ENCODE results near the gene LHFPL4. TPM values are rescaled to one million over a fixed set of nuclear protein-coding genes. Genes with fewer than 3 reads are reported as not detected.
A peak's percentile ranks its signal among the peaks of the same experiment; 100 is the strongest.

The LHFPL4 gene
- total RNA-seq, 1 donor from 2014 or later: not detected

- DNase-seq (ENCODE audit: low read depth): no peak
Measured at GRCh38 chr3:9476935-9477334, 76.7 kb downstream of the LHFPL4 start.

- no peak for DNase-seq (ENCODE audit: low read depth)
Measured at GRCh38 chr3:9474482-9474881, 79.1 kb downstream of the LHFPL4 start.

GRCh38 chr3:9473496-9474065 is 80.0 kb downstream of the LHFPL4 start:
- peak; percentile 14 for DNase-seq (ENCODE audit: low read depth)

- DNase-seq (ENCODE audit: low read depth): no peak
Measured at GRCh38 chr3:9469986-9470385, 83.6 kb downstream of the LHFPL4 start.

GRCh38 chr3:9468460-9468859 is 85.2 kb downstream of the LHFPL4 start:
- DNase-seq (ENCODE audit: low read depth): no peak

GRCh38 chr3:9467451-9467850 is 86.2 kb downstream of the LHFPL4 start:
- no peak for DNase-seq (ENCODE audit: low read depth)

- DNase-seq (ENCODE audit: low read depth): no peak
Measured at GRCh38 chr3:9455596-9456131, 98.0 kb downstream of the LHFPL4 start.

- no peak for DNase-seq (ENCODE audit: low read depth)
Measured at GRCh38 chr3:9452417-9452816, 101.2 kb downstream of the LHFPL4 start.

GRCh38 chr3:9450991-9451390 is 102.6 kb downstream of the LHFPL4 start:
- DNase-seq (ENCODE audit: low read depth): no peak

GRCh38 chr3:9450126-9450525 is 103.5 kb downstream of the LHFPL4 start:
- DNase-seq (ENCODE audit: low read depth): no peak

GRCh38 chr3:9448643-9449042 is 105.0 kb downstream of the LHFPL4 start:
- DNase-seq (ENCODE audit: low read depth): no peak

Other genes with a start within 250 kb of the LHFPL4 start
- gene THUMPD3, start 190.8 kb downstream of the LHFPL4 start, total RNA-seq: 46.9 and 53.2 TPM in 2 replicates
- 83.2 and 98.4 TPM in 2 replicates for gene SETD5, start 156.2 kb downstream of the LHFPL4 start, total RNA-seq
- gene MTMR14, start 95.7 kb upstream of the LHFPL4 start, total RNA-seq: 21.2 and 23.6 TPM in 2 replicates
- gene CPNE9, start 150.0 kb upstream of the LHFPL4 start, total RNA-seq: not detected in 2 replicates
- 12.7 and 13.4 TPM in 2 replicates for gene BRPF1, start 177.9 kb upstream of the LHFPL4 start, total RNA-seq
- gene OGG1, start 196.1 kb upstream of the LHFPL4 start, total RNA-seq: 18.6 and 31.1 TPM in 2 replicates
- gene CAMK1, start 216.1 kb upstream of the LHFPL4 start, total RNA-seq: 7.2 TPM in 2 replicates
- gene TADA3, start 238.7 kb upstream of the LHFPL4 start, total RNA-seq: 108 and 110 TPM in 2 replicates
- gene ARPC4, start 239.3 kb upstream of the LHFPL4 start, total RNA-seq: 172 and 208 TPM in 2 replicates

Data from myocyte (in vitro differentiated cells).